NCI-H526 (cell line): Measurements from ENCODE around the gene ANXA5.

Experiments
- DNase-seq, 2 experiments: peaks; one replicate each; lab custom pipeline; 2025; lab: John Stamatoyannopoulos, UW

ANXA5 gene

DNA sequence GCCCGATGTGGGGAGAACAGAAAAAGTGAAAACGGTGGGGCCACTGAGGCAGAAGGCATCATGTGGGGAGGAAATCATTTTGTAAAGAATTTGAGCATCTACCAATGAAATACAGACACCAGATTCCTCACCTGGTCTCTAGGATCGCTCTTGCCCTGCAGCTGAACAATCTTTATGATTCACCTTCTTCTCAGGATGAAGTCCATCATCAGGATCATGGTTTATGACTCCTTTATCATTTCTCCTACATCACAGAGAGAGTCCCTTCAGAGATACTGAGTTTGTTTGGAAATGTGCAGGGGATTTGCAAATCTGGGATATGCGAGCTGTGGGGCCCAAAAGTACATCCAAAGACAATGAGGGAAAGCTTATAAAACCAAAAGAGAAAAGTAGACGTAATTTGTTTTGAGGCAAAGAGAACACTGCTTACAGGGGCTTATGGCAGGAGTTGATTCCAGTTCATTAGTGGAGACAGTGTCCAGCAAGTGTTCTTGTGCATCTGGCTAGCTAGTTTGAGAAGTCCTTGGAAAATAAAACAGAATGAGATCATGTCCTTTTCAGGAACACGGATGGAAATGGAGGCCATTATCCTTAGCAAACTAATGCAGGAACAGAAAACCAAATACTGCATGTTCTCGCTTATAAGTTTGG, 15.3 kb upstream of the ANXA5 start:
- no peak for DNase-seq

- peak in 1 of 2 experiments; percentile 53 for DNase-seq
Measured at GRCh38 chr4:121711263-121712000, 14.7 kb upstream of the ANXA5 start.

GRCh38 chr4:121709766-121710405, 13.1 kb upstream of the ANXA5 start:
- DNase-seq, result no peak

- DNase-seq, result no peak
Measured at GRCh38 chr4:121707344-121707743, 10.6 kb upstream of the ANXA5 start.

DNA sequence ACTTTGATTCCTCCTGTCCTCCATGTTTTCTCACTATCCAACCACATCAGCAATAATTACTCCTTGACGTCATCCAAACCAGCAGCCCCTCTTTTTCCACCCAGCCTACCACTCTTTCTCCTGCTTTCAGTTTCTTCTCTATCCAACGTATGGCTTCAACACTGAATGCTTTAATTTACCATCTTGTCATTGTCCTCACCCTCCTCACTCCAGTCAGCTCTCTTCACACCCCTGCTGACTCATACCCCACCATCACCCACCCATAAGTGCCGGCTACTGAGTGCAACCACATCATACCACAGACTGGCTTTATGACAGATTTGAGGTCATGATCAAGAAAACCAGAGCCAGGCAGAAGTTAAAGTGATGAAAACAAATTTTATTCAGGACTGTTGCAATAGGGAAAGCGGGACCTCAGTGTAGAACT, 9.8 kb upstream of the ANXA5 start:
- DNase-seq, result no peak

- DNase-seq, result no peak
Measured at GRCh38 chr4:121705521-121705920, 8.7 kb upstream of the ANXA5 start.

- DNase-seq, result no peak
Measured at GRCh38 chr4:121702136-121702535, 5.4 kb upstream of the ANXA5 start.

GRCh38 chr4:121701263-121701662, 4.5 kb upstream of the ANXA5 start:
- no peak for DNase-seq

- no peak for DNase-seq
Measured at GRCh38 chr4:121698236-121698671, 1.5 kb upstream of the ANXA5 start.

- DNase-seq, result peak; percentile 23 to 63
Measured at GRCh38 chr4:121697564-121697963, 784 bp upstream of the ANXA5 start.

DNA sequence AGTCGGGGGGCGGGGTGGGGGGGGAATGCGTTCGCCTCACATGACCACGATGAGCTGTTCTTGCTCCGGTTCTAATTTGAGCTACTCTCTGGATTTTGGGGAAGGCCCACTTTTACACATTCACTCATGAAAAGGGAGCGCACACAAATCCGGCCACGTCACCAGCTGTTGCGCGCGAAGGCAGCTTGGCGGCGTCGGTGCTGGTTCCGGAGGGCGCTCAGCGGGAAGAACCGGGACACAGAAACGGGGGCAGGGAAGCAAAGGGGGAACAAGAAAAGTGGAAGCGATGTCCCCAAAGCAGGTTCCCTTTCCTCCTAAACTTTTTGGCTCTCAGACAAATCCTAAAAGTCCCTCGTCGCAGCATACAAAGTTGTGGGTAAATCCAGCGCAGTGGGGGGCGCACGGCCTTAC, 605 bp downstream of the ANXA5 start:
- DNase-seq, result peak in 1 of 2 experiments; percentile 57

DNA sequence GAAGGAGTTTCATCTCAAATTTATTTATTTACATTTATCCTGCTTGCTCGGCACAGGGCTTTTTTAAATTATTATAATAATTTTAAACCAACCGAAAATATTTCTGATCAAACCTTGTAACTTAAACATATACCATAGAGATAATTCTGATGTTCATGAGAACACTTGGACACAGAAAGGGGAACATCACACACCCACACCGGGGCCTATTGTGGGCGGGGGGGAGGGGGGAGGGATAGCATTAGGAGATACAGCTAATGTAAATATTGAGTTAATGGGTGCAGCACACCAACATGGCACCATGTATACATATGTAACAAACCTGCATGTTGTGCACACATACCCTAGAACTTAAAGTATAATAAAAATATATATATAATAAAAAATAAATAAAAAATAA, 2.9 kb downstream of the ANXA5 start:
- no peak for DNase-seq

GRCh38 chr4:121693450-121693849, 3.3 kb downstream of the ANXA5 start:
- no peak for DNase-seq

GRCh38 chr4:121692261-121692660, 4.5 kb downstream of the ANXA5 start:
- DNase-seq, result no peak

GRCh38 chr4:121690001-121690400, 6.8 kb downstream of the ANXA5 start:
- DNase-seq, result no peak

GRCh38 chr4:121688701-121689100, 8.1 kb downstream of the ANXA5 start:
- DNase-seq, result no peak

- no peak for DNase-seq
Measured at GRCh38 chr4:121688261-121688660, 8.5 kb downstream of the ANXA5 start.

- no peak for DNase-seq
Measured at GRCh38 chr4:121686255-121686654, 10.5 kb downstream of the ANXA5 start.

DNA sequence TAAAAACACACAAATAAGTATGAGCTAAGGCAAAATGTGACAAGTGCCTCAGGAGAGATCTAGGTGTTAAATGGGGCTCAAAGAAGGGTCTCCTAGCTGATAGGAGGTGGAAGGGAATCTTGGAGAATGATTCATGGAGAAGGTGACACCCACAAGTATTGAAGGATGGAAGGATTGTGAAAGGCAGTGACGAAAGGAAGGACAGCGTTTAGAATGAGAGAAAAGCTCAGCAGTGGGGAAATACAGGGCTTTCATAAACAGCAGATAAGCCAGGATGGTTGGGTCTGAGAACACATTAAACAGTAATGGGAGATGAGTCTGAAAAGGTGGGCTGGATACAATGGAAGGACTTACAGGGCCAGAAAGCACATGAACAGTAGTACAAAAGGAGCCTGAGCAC, 11.5 kb downstream of the ANXA5 start:
- DNase-seq, result no peak

DNA sequence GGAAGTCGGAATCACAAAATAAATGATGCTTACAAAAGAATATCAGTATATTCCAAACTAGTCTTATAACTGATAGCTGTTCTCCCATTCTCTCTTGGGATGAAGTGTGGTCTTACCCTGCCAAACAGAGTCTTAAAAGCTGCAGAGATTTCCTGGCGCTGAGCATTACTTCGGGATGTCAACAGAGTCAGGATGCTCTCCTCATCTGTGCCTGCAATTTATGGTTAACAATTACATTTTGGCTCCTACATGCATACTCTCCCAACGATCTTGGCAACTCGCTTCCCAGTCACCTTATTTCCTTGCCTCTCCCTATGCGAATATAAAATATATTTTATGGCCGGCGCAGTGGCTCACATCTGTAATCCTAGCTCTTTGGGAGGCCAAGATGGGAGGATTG, 12.2 kb downstream of the ANXA5 start:
- no peak for DNase-seq

DNA sequence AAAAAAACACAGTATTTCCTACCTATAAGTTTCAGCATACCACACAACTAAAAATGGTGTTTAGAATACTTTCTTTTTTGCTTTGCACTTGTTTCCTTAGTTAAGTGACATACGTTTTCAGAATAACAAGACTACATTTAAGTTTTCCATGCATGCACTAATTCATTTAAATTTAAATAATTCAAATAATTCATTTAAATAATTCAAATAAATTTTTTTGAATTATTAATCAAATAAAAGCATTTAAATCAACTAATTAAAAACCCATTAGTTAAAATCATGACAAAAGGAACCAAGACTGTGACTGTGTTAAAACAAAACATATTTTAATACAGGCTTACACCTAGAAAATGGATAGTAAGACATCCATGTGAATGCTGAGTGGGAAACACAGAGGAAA, 12.8 kb downstream of the ANXA5 start:
- no peak for DNase-seq

GRCh38 chr4:121680571-121680970, 16.2 kb downstream of the ANXA5 start:
- DNase-seq, result no peak

- no peak for DNase-seq
Measured at GRCh38 chr4:121679951-121680350, 16.8 kb downstream of the ANXA5 start.
